Adrenal gland (tissue), 5 donors: ENCODE measurements around the gene IFNL1.

Experiments used
- POLR2A ChIP-seq, 2 donors: fragments of 450-650 bp; IDR thresholded peaks; one replicate each; pipeline ENCODE4 v1.6.1; 2017; ENCODE audit warnings: antibody characterized with exemption in 2 of 2, mild to moderate bottlenecking in 2 of 2, moderate library complexity in 1 of 2
- TF ChIP-seq, protein P1 (sequence below), 6 experiments: fragments of 450-650 bp in 4 of 6; fragments of 200-600 bp in 2 of 6; sonication (generic) in 1 of 6; IDR thresholded peaks; 1 replicate in 5 of 6; 2 replicates in 1 of 6; pipeline versions ENCODE4 v1.5.1 to v1.8.0; 2016 to 2021; ENCODE audit warnings: antibody characterized with exemption in 6 of 6, mild to moderate bottlenecking in 2 of 6, moderate library complexity in 1 of 6
- donor health status: DM: no; HTN: no; CAD: no.

DNA sequence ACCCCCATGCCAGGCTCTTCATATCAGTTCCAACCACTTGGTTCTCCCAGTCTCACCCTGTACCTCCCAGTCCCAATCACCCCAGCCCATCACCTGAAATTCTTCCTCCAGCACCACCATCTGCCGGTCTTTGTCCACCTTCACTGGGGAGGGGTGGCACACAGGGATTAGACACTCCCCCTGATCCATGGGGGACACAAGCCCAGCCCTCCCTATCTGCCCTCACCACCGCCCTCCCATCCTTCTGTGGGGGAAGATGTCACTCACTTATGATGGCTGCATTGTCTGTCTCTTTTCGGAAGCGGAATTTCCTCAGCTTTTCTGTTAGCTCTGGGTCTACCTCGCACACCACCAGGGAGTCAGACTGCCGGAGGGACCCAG, 39.0 kb downstream of the IFNL1 start:
- TF ChIP-seq, protein P1, sequence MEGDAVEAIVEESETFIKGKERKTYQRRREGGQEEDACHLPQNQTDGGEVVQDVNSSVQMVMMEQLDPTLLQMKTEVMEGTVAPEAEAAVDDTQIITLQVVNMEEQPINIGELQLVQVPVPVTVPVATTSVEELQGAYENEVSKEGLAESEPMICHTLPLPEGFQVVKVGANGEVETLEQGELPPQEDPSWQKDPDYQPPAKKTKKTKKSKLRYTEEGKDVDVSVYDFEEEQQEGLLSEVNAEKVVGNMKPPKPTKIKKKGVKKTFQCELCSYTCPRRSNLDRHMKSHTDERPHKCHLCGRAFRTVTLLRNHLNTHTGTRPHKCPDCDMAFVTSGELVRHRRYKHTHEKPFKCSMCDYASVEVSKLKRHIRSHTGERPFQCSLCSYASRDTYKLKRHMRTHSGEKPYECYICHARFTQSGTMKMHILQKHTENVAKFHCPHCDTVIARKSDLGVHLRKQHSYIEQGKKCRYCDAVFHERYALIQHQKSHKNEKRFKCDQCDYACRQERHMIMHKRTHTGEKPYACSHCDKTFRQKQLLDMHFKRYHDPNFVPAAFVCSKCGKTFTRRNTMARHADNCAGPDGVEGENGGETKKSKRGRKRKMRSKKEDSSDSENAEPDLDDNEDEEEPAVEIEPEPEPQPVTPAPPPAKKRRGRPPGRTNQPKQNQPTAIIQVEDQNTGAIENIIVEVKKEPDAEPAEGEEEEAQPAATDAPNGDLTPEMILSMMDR (IDR thresholded peaks at IDR 0.05), result no peak
- TF ChIP-seq POLR2A (IDR thresholded peaks at IDR 0.05), result no peak
